Uterus (tissue), 2 donors: ENCODE measurements around the gene TMEM80.

Experiments used
- POLR2A ChIP-seq, 2 donors: fragments of 450-650 bp; IDR thresholded peaks; one replicate each; pipeline ENCODE4 v1.6.1; 2016; ENCODE audit warnings: antibody characterized with exemption in 2 of 2, mild to moderate bottlenecking in 1 of 2, moderate library complexity in 1 of 2
- TF ChIP-seq, protein P1 (sequence below), 4 experiments: fragments of 200-600 bp in 2 of 4; fragments of 450-650 bp in 2 of 4; sonication (generic) in 2 of 4; IDR thresholded peaks; one replicate each; pipeline ENCODE4 v1.5.1; 2016 to 2019; ENCODE audit warnings: antibody characterized with exemption in 4 of 4, mild to moderate bottlenecking in 2 of 4, moderate library complexity in 1 of 4

DNA sequence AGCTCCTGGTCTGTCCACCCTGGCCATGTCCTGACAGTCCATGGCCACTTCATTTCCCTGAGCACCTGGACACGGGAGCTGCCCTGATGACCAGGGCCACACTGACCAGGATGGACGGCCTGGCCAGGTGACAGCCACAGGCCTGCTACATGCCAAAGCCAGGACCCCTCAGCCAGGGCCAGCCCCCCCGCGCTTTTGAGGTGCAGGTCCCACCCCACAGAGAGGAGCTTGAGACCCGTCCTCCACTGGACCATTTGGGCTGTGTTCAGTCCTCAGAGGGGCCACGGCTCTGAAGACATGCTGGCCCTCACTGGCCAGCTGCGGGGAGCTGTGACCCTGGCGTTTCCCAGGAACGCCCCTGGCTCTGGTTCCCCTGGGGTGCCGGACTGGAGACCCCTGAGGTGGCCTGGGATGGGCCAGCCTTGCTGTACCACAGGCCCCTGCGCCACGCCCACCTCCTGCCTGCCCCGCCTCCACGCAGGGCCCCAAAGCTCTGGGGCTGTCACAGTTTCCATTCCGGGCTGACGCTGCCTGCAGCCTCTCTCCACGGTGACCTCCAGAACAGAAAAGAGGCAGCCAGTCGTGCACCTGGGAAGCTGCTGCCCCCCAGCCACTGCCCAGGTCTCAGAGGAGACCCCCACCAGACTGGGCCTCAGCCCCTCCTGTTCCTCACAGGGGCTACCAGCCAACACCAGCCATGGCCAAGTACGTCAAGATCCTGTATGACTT lies 28.6 kb downstream of the TMEM80 start:
- TF ChIP-seq, protein P1, sequence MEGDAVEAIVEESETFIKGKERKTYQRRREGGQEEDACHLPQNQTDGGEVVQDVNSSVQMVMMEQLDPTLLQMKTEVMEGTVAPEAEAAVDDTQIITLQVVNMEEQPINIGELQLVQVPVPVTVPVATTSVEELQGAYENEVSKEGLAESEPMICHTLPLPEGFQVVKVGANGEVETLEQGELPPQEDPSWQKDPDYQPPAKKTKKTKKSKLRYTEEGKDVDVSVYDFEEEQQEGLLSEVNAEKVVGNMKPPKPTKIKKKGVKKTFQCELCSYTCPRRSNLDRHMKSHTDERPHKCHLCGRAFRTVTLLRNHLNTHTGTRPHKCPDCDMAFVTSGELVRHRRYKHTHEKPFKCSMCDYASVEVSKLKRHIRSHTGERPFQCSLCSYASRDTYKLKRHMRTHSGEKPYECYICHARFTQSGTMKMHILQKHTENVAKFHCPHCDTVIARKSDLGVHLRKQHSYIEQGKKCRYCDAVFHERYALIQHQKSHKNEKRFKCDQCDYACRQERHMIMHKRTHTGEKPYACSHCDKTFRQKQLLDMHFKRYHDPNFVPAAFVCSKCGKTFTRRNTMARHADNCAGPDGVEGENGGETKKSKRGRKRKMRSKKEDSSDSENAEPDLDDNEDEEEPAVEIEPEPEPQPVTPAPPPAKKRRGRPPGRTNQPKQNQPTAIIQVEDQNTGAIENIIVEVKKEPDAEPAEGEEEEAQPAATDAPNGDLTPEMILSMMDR (IDR thresholded peaks at IDR 0.05) = no peak
- no peak for TF ChIP-seq POLR2A (IDR thresholded peaks at IDR 0.05)
